Testis (tissue), 3 donors: ENCODE data around the gene PTGIR. TPM values are rescaled to one million over a fixed set of nuclear protein-coding genes. Genes with fewer than 3 reads are reported as not detected.

Source experiments
- DNase-seq: peaks from one replicate; pipeline ENCODE4 v3.0.0-alpha.2; 2019
- H3K27ac ChIP-seq, 2 donors: fragments of 200-600 bp; sonication (generic); one replicate each; pipeline ENCODE4 v1.5.1; 2019
- H3K27me3 ChIP-seq: fragments of 200-600 bp; sonication (generic); one replicate; pipeline ENCODE4 v1.5.1; 2019
- H3K36me3 ChIP-seq: fragments of 200-600 bp; sonication (generic); one replicate; pipeline ENCODE4 v1.5.1; 2017; ENCODE audit warnings: low read depth; ENCODE audit errors: missing control alignments
- H3K4me1 ChIP-seq: fragments of 200-600 bp; sonication (generic); one replicate; pipeline ENCODE4 v1.5.1; 2019
- H3K4me3 ChIP-seq, 2 donors: fragments of 200-600 bp; sonication (generic); one replicate each; pipeline ENCODE4 v1.5.1; 2017 to 2019
- H3K9me3 ChIP-seq: fragments of 200-600 bp; sonication (generic); one replicate; pipeline ENCODE4 v1.5.1; 2017
- CTCF ChIP-seq, 3 experiments: fragments of 450-650 bp in 2 of 3; fragments of 200-600 bp in 1 of 3; sonication (generic) in 1 of 3; IDR thresholded peaks; one replicate each; pipeline ENCODE4 v1.5.1; 2016 to 2019; ENCODE audit warnings: antibody characterized with exemption in 3 of 3, mild to moderate bottlenecking in 2 of 3, moderate library complexity in 1 of 3
- POLR2A ChIP-seq: fragments of 450-650 bp; IDR thresholded peaks from one replicate; pipeline ENCODE4 v1.6.1; 2017; ENCODE audit warnings: antibody characterized with exemption, mild to moderate bottlenecking, moderate library complexity
- WGBS, 2 donors: methylation state at CpG; one replicate each; pipeline ENCODE4 v1.1.5; 2018; 5-methylcytosine and 5-hydroxymethylcytosine counted together
- intact Hi-C: fragments of 100-400 bp; cut with DNase I; formaldehyde crosslinking; loops from one replicate; pipeline ENCODE4 v1.15.1; 2023; ENCODE audit warnings: low total_unique reads
- polyA plus RNA-seq: library from polyadenylated mRNA; stranded (reverse); fragments of 350-450 nt; fragmentation: Illumina TruSeq; extraction: RNeasy Lipid Tissue Mini Kit (QIAGEN cat#74804); gene quantifications from one replicate; pipeline ENCODE4 v1.2.3, GENCODE V29; 2014; ENCODE audit warnings: low read depth, low replicate concordance; ENCODE audit not compliant: insufficient read depth
- total RNA-seq, 2 donors: library from RNA; depleted of rRNA; stranded (reverse); fragments of >200 nt; gene quantifications; one replicate each; pipeline ENCODE4 v1.2.3, GENCODE V29; 2016

PTGIR gene
- total and polyA plus RNA-seq, 3 donors from 2014 or later, result 0.63 to 1.0 (median 0.87) TPM

GRCh38 chr19:46614114-46614722 lies 10.7 kb downstream of the PTGIR start:
- intact Hi-C loops, result no loop called here
- TF ChIP-seq CTCF (IDR thresholded peaks at IDR 0.05), result peak; percentile 71 to 91 (median 82)
- no peak for TF ChIP-seq POLR2A
- no peaks in the 10 kb centered on the region for H3K9me3 ChIP-seq
- no peaks in the 10 kb centered on the region for H3K36me3 ChIP-seq
- no peak overlapping the region for H3K4me3 ChIP-seq
- peak; percentile 91 for DNase-seq
- H3K27ac ChIP-seq, result no peak overlapping the region
- WGBS, 2 donors, result 12 to 13% methylated on average over 11 to 12 of the region's 12 CpGs
- H3K27me3 ChIP-seq, result no peaks in the 10 kb centered on the region
- no peaks in the 10 kb centered on the region for H3K4me1 ChIP-seq

- Histone ChIP-seq H3K27me3 (no peaks in the 10 kb centered on the region), H3K27ac (no peak overlapping the region), H3K4me1 (no peaks in the 10 kb centered on the region), H3K9me3 (no peaks in the 10 kb centered on the region), H3K4me3 (no peak overlapping the region), H3K36me3 (no peaks in the 10 kb centered on the region)
- WGBS, 2 donors, result 70 to 74% methylated on average over 22 of the region's 22 CpGs
- no peak for DNase-seq
- TF ChIP-seq CTCF (IDR thresholded peaks at IDR 0.05) (no peak), POLR2A (no peak)
- intact Hi-C loops, result loop anchor here (2.0 kb wide), 1 partner anchor 49 kb away; no protein-coding TSS in a partner anchor
Measured at GRCh38 chr19:46613525-46613924, 11.4 kb downstream of the PTGIR start.

- Histone ChIP-seq H3K27ac (no peak overlapping the region), H3K4me3 (no peak overlapping the region), H3K27me3 (no peaks in the 10 kb centered on the region), H3K4me1 (no peaks in the 10 kb centered on the region), H3K9me3 (no peaks in the 10 kb centered on the region), H3K36me3 (no peaks in the 10 kb centered on the region)
- WGBS, 2 donors, result 70 to 75% methylated on average over 4 to 6 of the region's 6 CpGs
- intact Hi-C loops, result loop anchor here (2.0 kb wide), 1 partner anchor 51 kb away; no protein-coding TSS in a partner anchor
- TF ChIP-seq CTCF (IDR thresholded peaks at IDR 0.05) (no peak), POLR2A (no peak)
- DNase-seq, result no peak
Measured at GRCh38 chr19:46611776-46612175, 13.1 kb downstream of the PTGIR start.

GRCh38 chr19:46610851-46611770 lies 13.8 kb downstream of the PTGIR start:
- DNase-seq, result no peak
- H3K4me1 ChIP-seq, result no peaks in the 10 kb centered on the region
- no peaks in the 10 kb centered on the region for H3K27me3 ChIP-seq
- no peak for TF ChIP-seq POLR2A
- H3K9me3 ChIP-seq, result no peaks in the 10 kb centered on the region
- no peak overlapping the region for H3K27ac ChIP-seq
- WGBS, 2 donors, result 83 to 84% methylated on average over 17 of the region's 17 CpGs
- no peak overlapping the region for H3K4me3 ChIP-seq
- H3K36me3 ChIP-seq, result no peaks in the 10 kb centered on the region
- intact Hi-C loops, result no loop called here

GRCh38 chr19:46610413-46610775 lies 14.5 kb downstream of the PTGIR start:
- Histone ChIP-seq H3K9me3 (no peaks in the 10 kb centered on the region), H3K4me1 (peaks cover 2% of the 10 kb centered on the region), H3K27ac (no peak overlapping the region), H3K36me3 (no peaks in the 10 kb centered on the region), H3K27me3 (no peaks in the 10 kb centered on the region), H3K4me3 (no peak overlapping the region)
- 66 to 67% methylated on average over 5 of the region's 5 CpGs for WGBS, 2 donors
- TF ChIP-seq CTCF (IDR thresholded peaks at IDR 0.05) (no peak), POLR2A (no peak)
- intact Hi-C loops, result no loop called here
- no peak for DNase-seq
